PC-9 (cell line): Measurements from ENCODE around the gene UQCR10. TPM values are rescaled to one million over a fixed set of nuclear protein-coding genes. Genes with fewer than 3 reads are reported as not detected.

Experiments used
- BruUV-seq: library from RNA; stranded (reverse); fragments of 400-500 nt; replicated peaks from 2 replicates; lab custom pipeline; 2021; lab: Mats Ljungman, UMichigan
- CTCF ChIA-PET: fragments of 300-600 bp; sonication (Branson Sonifier 250); formaldehyde crosslinking; loops from one replicate; lab custom pipeline; 2022; ENCODE audit warnings: antibody characterized with exemption; lab: Charles Lee
- POLR2A ChIA-PET: fragments of 300-600 bp; sonication (Branson Sonifier 250); formaldehyde crosslinking; loops from one replicate; lab custom pipeline; 2022; ENCODE audit warnings: antibody characterized with exemption; ENCODE audit not compliant: unreplicated experiment; lab: Charles Lee
- DNase-seq, 2 experiments: peaks; one replicate each; pipeline versions ENCODE4 v3.0.0 to v3.0.0-alpha.2; 2015 to 2022; ENCODE audit warnings: mixed read lengths in 1 of 2
- H2AFZ ChIP-seq: fragments of 200-600 bp; sonication (generic); 2 replicates; pipeline ENCODE4 v1.8.1; 2017; ENCODE audit warnings: antibody characterized with exemption
- H3F3A ChIP-seq: fragments of 200-600 bp; sonication (generic); 2 replicates; pipeline ENCODE4 v1.8.1; 2017; ENCODE audit warnings: antibody characterized with exemption, mild to moderate bottlenecking, low read depth; ENCODE audit not compliant: insufficient read depth
- H3K27ac ChIP-seq: fragments of 200-600 bp; sonication (generic); 2 replicates; pipeline ENCODE4 v1.6.1; 2016; ENCODE audit warnings: mixed run types
- H3K27me3 ChIP-seq: fragments of 200-600 bp; sonication (generic); 2 replicates; pipeline ENCODE4 v1.6.1; 2016; ENCODE audit warnings: low read depth, mixed run types; ENCODE audit not compliant: insufficient read depth
- H3K36me3 ChIP-seq: fragments of 200-600 bp; sonication (generic); 2 replicates; pipeline ENCODE4 v1.6.1; 2016; ENCODE audit warnings: low read depth, mixed run types
- H3K4me1 ChIP-seq: fragments of 200-600 bp; sonication (generic); replicated peaks from 2 replicates; pipeline ENCODE4 v1.6.1; 2016; ENCODE audit warnings: mixed run types; ENCODE audit not compliant: insufficient read depth
- H3K4me2 ChIP-seq: fragments of 200-600 bp; sonication (generic); 2 replicates; pipeline ENCODE4 v1.6.1; 2017; ENCODE audit warnings: mixed run types
- H3K4me3 ChIP-seq: fragments of 200-600 bp; sonication (generic); 2 replicates; pipeline ENCODE4 v1.6.1; 2016; ENCODE audit warnings: mixed run types
- H3K79me2 ChIP-seq: fragments of 200-600 bp; sonication (generic); 2 replicates; pipeline ENCODE4 v1.6.1; 2017; ENCODE audit warnings: low read depth, mixed run types
- H3K9me2 ChIP-seq: fragments of 200-600 bp; sonication (generic); 2 replicates; pipeline ENCODE4 v1.8.1; 2017; ENCODE audit warnings: mild to moderate bottlenecking; ENCODE audit not compliant: insufficient read depth
- H3K9me3 ChIP-seq: fragments of 200-600 bp; sonication (generic); 2 replicates; pipeline ENCODE4 v1.8.1; 2016; ENCODE audit warnings: low read depth; ENCODE audit not compliant: insufficient read depth
- H4K20me1 ChIP-seq: fragments of 200-600 bp; sonication (generic); 2 replicates; pipeline ENCODE4 v1.8.1; 2017; ENCODE audit not compliant: insufficient read depth
- CTCF ChIP-seq: fragments of 200-600 bp; sonication (generic); conservative IDR thresholded peaks from 2 replicates; pipeline ENCODE4 v1.6.1; 2017; ENCODE audit warnings: mixed run types, antibody characterized with exemption, mild to moderate bottlenecking, moderate library complexity
- EZH2 ChIP-seq: fragments of 200-600 bp; sonication (generic); IDR thresholded peaks from 2 replicates; pipeline ENCODE4 v1.8.0; 2017; ENCODE audit warnings: antibody characterized with exemption, low read depth
- intact Hi-C: fragments of 100-400 bp; cut with micrococcal nuclease; formaldehyde crosslinking; loops from one replicate; pipeline ENCODE4 v1.10.0; 2022; ENCODE audit not compliant: unreplicated experiment
- total RNA-seq: library from RNA; stranded (reverse); gene quantifications from 2 replicates; pipeline ENCODE4 v1.2.3, GENCODE V29; 2021

UQCR10 gene
- total RNA-seq, 1 experiment from 2014 or later: 103 TPM

GRCh38 chr22:29726512-29727130 lies 40.5 kb upstream of the UQCR10 start:
- Histone ChIP-seq H3F3A (no peaks in the 10 kb centered on the region), H3K27me3 (no peaks in the 10 kb centered on the region), H3K79me2 (no peaks in the 10 kb centered on the region), H3K27ac (no peak overlapping the region), H3K4me2 (no peak overlapping the region), H3K36me3 (no peaks in the 10 kb centered on the region), H3K4me3 (no peak overlapping the region), H4K20me1 (no peaks in the 10 kb centered on the region), H3K9me2 (no peaks in the 10 kb centered on the region), H3K9me3 (no peaks in the 10 kb centered on the region), H3K4me1 (no peaks in the 10 kb centered on the region), H2AFZ (no peak overlapping the region)
- ChIA-PET POLR2A (no interaction called here), CTCF (no interaction called here)
- DNase-seq: no peak
- BruUV-seq: no TSS peak
- TF ChIP-seq CTCF (no peak), EZH2 (no peak)
- intact Hi-C loops: no loop called here

- H3K27ac ChIP-seq: no peak overlapping the region
These were observed 40.0 kb upstream of the UQCR10 start for GRCh38 chr22:29727131-29727523.

GRCh38 chr22:29729161-29729560 lies 38.0 kb upstream of the UQCR10 start:
- Histone ChIP-seq H3K27me3 (no peaks in the 10 kb centered on the region), H3K27ac (no peak overlapping the region), H3K79me2 (no peaks in the 10 kb centered on the region), H3K4me2 (no peak overlapping the region), H3K9me2 (no peaks in the 10 kb centered on the region), H3K4me1 (no peaks in the 10 kb centered on the region), H3K4me3 (no peak overlapping the region), H3F3A (no peaks in the 10 kb centered on the region), H2AFZ (no peak overlapping the region), H4K20me1 (no peaks in the 10 kb centered on the region), H3K9me3 (no peaks in the 10 kb centered on the region), H3K36me3 (no peaks in the 10 kb centered on the region)
- CTCF ChIA-PET: no interaction called here
- no TSS peak for BruUV-seq
- DNase-seq: no peak
- TF ChIP-seq EZH2: no peak
- no peak for TF ChIP-seq CTCF
- POLR2A ChIA-PET: no interaction called here
- intact Hi-C loops: no loop called here

More at GRCh38 chr22:29727131-29727523, 40.0 kb upstream of the UQCR10 start:
- Histone ChIP-seq H3K36me3 (no peaks in the 10 kb centered on the region), H3K4me3 (no peak overlapping the region), H3K79me2 (no peaks in the 10 kb centered on the region), H4K20me1 (no peaks in the 10 kb centered on the region), H3K4me1 (no peaks in the 10 kb centered on the region), H3K9me2 (no peaks in the 10 kb centered on the region), H3K27me3 (no peaks in the 10 kb centered on the region), H3K4me2 (no peak overlapping the region), H2AFZ (no peak overlapping the region), H3K9me3 (no peaks in the 10 kb centered on the region), H3F3A (no peaks in the 10 kb centered on the region)
- ChIA-PET POLR2A (no interaction called here), CTCF (no interaction called here)
- TF ChIP-seq CTCF (no peak), EZH2 (no peak)
- no peak for DNase-seq
- intact Hi-C loops: no loop called here
- no TSS peak for BruUV-seq
